22Rv1 (cell line): ENCODE data around the gene DNAJA1.

ENCODE experiments used
- H3K27ac ChIP-seq: fragments of 450-650 bp; 2 replicates; pipeline ENCODE4 v1.5.1; 2017
- CTCF ChIP-seq: fragments of 450-650 bp; IDR thresholded peaks from 2 replicates; pipeline ENCODE4 v1.5.1; 2017; ENCODE audit warnings: mild to moderate bottlenecking
- ZFX ChIP-seq: fragments of 450-650 bp; IDR thresholded peaks from 2 replicates; pipeline ENCODE4 v1.6.1; 2017; ENCODE audit warnings: antibody characterized with exemption, borderline replicate concordance

DNAJA1 gene

GRCh38 chr9:33044677-33045282, 19.7 kb downstream of the DNAJA1 start:
- TF ChIP-seq ZFX (no peak), CTCF (peak; percentile 85)
- H3K27ac ChIP-seq, result peak overlapping the region; percentile 94

- no peak for TF ChIP-seq ZFX
- TF ChIP-seq CTCF, result no peak
- no peak overlapping the region for H3K27ac ChIP-seq
Measured at GRCh38 chr9:33046061-33046460, 21.0 kb downstream of the DNAJA1 start.

GRCh38 chr9:33048054-33048465, 23.0 kb downstream of the DNAJA1 start:
- TF ChIP-seq ZFX (no peak), CTCF (no peak)
- H3K27ac ChIP-seq, result no peak overlapping the region

GRCh38 chr9:33049680-33050361, 24.7 kb downstream of the DNAJA1 start:
- H3K27ac ChIP-seq, result no peak overlapping the region
- TF ChIP-seq CTCF (no peak), ZFX (no peak)

GRCh38 chr9:33051144-33051543, 26.1 kb downstream of the DNAJA1 start:
- TF ChIP-seq ZFX (no peak), CTCF (no peak)
- no peak overlapping the region for H3K27ac ChIP-seq

- H3K27ac ChIP-seq, result no peak overlapping the region
- no peak for TF ChIP-seq ZFX
- no peak for TF ChIP-seq CTCF
Measured at GRCh38 chr9:33065157-33066076, 40.3 kb downstream of the DNAJA1 start.

- H3K27ac ChIP-seq, result no peak overlapping the region
- TF ChIP-seq ZFX, result no peak
- no peak for TF ChIP-seq CTCF
Measured at GRCh38 chr9:33068991-33069390, 43.9 kb downstream of the DNAJA1 start.
